Superior temporal gyrus (tissue), 1 donor: ENCODE measurements around the gene AGXT.
"Not testable (repeated sequence)": the region's sequence is repeated elsewhere in the genome, so short reads cannot be mapped to it uniquely, and the experiment has no call there.

Source experiments
- DNase-seq: peaks from one replicate; pipeline ENCODE4 v3.0.0-alpha.2; 2016; ENCODE audit errors: extremely low spot score

AGXT gene

DNA sequence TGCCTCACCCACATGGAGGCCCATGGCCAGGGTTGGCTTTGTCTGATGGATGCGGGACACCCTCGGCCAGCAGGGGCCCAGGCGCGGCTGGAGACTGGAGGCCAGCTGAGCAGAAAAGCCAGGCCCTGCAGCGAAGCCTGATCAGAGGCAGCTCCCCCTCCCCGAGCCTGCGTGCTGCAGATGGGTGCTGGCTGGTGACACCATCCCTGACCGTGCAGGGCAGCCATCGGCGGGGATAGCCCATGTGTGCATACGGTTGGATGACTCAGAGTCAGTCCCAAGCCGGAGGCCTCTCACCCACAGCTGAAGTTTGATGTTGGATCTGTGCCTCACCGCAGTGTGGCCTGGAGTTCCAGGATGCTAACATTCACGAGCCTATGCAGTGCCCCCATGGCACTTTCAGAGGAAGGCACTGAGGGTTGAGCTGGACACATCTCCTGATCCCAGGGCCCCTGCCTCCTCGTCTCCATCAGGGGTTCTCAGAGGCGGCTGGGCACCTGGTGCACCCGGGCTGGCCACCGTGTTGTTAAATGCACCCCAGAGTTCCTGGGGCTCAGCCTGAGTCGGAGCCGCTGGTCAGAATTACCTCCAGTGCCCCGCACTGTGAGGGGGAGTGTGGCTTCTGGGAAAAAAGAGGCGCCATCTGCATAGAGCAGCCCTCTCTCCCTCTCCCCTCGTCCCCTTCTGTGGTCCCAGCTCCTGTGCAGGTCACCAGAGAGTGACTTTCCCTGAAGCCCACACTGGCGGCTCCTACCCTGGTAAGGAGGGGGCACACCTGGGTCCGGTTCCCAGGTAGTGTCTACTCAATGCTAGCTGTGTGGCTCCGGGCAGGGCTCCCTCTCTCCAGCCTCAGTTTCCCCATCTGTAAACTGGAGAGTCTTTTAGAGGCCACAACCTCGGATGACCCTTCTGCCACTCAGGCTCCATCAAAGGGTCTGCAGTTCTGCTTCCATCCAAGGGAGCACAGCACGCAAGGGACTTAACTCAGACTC lies 29.2 kb upstream of the AGXT start:
- no peak for DNase-seq

DNA sequence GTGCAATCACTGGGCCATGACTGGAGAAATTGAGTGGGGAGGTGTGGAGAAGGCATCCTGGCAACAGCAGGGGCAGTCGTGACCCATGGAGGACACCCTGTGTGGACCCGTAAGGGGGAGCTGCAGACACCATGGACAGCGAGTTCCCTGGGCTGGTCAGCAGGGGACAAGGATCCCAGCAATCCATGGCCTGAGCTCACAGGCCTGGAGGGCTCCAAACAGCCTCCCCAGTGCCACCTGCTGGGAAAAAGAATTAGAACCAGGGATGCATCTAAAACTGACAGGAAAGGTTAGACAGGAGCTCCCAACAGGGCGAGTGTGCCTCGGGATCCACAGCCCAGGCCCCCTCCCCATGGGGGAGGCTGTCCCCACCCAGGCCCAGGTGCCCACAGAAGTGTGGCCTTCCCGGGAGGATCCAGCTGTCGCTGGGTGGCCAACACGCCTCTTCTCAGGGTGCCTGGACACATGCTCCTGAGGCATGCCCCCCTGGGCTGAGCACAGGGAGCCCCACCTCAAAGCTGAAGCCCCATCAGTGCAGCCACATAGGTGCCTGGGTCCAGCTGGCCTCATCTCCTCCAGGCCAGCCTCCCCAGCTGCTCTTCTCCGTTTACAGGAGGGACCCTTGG lies 28.1 kb upstream of the AGXT start:
- DNase-seq, result peak; percentile 88

DNA sequence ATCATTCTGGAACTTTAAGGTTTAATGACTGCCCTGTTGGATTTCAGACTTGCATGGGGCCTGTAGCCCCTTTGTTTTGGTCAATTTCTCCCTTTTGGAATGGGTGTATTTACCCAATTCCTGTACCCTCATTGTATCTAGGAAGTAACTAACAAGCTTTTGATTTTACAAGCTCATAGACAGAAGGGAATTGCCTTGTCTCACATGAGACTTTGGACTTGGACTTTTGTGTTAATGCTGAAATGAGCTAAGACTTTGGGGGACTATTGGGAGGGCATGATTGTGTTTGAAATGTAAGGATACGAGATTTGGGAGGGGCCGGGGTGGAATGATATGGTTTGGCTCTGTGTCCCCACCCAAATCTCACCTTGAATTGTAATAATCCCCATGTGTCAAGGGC lies 22.3 kb upstream of the AGXT start:
- DNase-seq, result not testable (repeated sequence)

DNA sequence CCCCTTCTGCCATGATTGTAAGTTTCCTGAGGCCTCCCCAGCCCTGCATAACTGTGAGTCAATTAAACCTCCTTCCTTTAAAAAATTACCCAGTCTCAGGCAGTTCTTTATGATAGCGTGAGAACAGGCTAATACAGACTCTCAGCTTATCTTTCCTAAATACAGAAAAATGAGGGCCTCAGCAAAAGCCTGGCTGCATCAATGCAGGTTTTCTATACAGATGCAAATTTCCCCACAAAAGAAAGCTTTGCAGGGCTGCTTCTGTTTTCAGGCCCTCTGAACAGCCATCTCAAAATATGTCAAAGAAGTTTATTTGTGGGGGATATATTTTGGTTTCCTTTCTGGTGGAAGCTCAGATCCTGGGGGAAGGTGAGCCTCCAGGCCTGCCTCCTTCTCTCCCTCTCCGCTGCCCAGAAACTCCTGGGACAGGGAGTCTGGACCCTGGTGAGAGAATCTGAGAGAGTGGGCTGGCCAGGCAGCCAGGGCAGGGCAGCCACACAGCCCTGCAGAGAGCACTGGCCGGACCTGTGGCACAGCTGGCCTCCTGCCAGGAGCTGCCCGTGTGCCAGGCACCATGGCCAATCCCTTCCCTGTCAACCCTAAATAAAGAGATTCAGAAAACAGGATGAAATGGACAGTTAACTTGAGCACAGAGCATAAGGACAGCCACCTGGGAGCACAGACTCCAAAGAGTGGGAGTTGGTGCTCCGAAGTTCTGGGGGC lies 21.6 kb upstream of the AGXT start:
- no peak for DNase-seq

DNA sequence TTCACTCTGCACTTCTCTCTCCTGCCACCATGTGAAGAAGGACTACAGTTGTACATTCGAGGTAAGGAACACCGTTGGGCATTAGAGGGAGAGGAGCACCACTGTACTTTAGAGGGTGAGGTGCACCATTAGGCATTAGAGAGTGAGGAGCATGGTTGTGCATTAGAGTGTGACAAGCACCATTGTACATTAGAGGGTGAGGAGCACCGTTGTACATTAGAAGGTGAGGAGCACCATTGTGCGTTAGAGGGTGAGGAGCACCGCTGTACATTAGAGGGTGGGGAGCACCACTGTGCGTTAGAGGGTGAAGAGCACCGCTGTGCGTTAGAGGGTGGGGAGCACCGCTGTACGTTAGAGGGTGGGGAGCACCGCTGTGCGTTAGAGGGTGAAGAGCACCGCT lies 20.8 kb upstream of the AGXT start:
- no peak for DNase-seq

DNA sequence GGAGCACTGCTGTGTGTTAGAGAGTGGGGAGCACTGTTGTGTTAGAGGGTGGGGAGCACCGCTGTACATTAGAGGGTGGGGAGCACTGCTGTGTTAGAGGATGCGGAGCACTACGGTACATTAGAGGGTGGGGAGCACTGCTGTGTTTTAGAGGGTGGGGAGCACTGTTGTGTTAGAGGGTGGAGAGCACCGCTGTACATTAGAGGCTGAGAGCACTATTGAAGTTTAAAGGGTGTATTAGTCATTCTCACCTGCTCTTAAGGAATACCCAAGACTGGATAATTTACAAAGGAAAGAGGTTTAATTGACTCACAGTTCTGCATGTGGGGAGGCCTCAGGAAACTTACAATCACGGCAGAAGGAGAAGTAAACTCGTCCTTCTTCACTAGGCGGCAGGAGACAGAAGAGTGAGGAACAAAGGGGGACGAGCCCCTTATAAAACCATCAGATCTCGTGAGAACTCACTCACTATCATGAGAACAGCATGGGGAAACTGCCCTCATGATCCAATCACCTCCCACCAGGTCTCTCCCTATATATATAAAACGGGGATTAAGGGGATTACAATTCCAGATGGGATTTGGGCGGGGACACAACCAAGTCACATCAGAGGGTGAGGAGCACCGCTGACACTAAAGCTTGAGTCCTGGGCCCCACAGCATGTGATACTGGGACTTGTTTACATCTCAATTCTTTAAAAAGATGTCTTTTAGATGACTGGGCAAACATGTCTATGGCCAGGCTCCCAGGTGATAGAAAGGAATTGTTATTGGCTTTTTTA lies 19.5 kb upstream of the AGXT start:
- DNase-seq, result no peak

DNA sequence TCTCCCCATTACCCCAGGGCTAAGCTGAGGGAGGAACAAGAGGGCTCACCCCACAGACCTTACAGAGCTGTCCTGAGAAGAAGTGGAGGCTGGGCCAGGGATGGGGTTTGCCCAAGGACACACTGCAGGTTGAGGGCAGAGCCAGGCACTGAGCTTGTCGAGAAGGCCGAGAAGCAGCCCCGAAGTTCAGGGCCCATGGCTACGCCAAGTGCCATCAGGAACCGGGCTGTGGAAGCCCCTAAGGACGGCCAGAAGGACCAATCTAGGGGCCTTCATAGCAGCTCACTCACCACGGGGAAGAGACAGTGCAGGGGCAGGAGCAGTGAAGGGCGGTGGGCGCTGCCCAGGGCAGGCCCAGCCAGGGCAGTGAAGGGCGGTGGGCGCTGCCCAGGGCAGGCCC lies 18.6 kb upstream of the AGXT start:
- DNase-seq, result no peak

DNA sequence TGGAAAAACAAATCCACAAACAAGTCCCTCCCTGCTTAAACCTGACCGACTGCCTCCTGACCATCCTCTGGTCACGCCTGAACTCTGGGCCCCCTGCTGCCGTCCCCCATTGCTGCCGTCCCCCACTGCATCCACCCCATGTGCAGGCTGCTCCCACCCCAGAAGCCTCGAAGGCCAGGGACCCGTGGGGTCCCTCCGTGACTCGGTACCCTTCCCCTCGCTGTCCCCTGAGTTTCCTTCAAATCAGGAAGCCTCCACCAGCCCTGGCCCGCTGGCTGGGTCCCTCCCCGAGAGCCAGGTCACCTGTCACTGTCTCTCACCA lies 17.9 kb upstream of the AGXT start:
- DNase-seq, result no peak

DNA sequence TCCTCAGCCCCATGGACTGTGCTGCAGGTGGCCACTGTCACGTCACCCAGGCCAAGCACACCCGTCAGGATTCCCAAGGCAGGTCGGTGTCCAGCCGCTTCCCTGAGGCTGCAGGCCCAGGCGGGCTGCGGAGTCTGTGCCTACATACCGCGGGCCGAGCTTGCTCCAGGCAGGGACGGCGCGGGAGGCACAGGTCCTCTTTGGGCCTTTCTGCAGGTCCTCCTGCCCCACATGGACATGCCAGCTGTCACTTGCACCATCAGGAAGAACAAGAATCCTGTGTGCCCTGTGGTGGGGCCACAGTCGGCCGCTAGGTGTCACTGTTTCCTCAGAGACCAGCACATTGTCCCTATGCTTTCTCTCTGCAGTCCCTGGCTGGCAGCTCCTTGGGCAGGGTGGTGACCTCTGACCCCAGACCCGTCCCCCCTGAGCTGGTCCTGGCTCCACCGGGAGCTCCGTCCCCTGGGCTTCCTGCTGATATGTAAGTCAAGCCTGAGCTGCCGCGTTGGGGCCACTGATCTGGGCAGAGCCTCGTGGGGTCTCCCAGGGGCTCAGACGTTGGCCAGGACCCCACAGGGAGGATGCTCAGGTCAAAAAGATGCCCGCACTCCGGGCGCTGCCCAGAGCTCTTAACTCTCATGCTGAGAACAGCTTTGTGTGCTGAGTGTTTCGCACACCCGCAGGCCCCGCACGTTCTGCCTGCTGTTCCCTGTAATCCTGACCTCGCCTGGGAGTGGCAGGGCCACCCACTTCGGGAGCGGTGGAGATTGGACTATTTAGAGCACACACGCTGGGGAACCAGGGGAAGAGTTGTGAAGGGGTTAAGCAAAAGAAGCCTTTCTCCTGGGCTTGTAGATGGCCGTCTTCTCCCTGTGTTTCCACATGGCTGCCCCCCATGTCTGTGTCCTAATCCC lies 17.3 kb upstream of the AGXT start:
- peak; percentile 93 for DNase-seq

DNA sequence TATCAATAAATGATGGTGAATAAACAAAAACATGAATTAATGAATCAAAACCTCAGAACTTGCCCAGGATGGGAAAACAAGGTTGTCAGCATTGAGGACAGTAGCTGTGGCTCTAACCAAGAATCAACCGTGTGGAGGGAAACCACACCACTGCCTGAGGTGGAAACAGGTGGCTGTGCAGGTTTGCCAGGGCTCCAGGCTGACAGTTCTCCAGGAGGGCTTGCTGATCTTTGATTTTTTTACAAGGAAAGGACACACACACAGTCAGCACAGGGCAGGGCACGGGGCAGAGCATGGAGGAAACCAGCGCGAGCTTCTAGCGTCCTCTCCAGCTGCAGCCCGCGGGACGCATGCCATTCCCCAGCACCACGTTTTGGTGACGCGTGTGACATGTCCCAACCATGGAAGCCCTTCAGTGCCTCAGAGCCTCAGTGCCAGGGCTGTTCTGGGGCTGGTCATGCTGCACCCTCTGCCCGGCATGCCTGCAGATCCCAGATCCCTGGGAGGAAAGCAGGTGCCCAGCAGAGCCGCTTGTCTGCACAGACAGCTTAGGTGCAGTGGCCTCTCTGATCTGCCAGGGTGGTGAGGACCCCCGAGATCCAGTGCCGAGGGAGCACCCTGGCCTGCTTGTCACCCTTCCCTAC lies 15.8 kb upstream of the AGXT start:
- DNase-seq, result no peak

DNA sequence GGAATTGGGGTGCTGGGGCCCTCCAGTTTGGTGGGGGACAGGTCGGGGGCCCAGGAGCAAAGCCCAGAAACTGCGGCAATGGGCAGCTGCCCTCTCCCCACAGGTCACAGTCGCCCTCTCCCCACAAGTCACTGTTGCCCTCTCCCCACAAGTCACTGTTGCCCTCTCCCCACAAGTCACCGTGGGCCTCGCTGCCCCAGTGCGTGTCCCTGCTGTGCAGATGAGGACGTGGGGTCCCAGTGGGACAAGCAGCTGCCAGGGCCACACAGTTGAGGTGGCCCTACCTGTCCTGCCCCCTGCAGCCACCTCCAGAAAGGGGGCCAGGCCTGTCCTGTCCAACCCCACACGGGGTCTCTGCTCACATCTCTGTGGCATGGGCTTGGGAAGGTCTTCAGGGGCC lies 13.0 kb upstream of the AGXT start:
- DNase-seq, result no peak

DNA sequence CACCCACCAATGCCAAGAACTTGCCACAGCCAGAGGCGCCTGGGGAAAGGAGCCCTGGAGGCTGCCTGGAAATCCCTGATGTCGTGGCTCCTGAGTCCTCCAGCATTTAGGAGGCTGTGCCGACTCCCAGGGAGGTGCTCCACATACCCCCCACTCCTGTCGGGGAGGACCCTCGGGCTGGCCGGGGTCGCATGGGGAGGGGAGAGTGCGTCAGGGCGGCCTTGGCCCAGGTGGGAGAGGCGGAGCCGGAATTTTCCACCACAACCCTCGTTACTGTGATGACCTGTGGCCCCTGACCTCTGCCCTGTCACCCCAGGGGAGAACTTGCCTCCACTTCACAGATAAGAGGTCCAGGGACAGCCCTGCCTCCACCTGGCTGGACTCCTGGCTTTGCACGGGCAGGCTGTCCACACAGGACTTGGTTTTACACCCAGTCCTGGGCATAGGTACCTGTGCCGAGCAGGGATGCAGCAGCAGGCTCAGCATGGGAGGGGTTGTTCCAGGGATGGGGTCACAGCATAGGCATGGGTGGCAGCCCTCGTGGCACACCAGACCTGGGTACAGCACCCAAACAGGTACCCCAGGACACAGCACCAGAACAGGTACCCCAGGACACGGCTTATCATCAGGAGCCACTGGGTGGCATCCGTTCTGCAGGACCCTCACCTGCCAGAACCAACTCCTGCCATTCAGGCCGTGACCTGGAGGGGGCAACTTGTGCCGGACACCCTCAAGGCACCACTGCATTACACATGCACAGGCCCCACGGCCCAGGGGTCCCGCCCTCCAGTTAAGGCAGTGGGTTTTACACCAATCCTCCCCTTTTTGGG lies 12.3 kb upstream of the AGXT start:
- DNase-seq, result no peak

DNA sequence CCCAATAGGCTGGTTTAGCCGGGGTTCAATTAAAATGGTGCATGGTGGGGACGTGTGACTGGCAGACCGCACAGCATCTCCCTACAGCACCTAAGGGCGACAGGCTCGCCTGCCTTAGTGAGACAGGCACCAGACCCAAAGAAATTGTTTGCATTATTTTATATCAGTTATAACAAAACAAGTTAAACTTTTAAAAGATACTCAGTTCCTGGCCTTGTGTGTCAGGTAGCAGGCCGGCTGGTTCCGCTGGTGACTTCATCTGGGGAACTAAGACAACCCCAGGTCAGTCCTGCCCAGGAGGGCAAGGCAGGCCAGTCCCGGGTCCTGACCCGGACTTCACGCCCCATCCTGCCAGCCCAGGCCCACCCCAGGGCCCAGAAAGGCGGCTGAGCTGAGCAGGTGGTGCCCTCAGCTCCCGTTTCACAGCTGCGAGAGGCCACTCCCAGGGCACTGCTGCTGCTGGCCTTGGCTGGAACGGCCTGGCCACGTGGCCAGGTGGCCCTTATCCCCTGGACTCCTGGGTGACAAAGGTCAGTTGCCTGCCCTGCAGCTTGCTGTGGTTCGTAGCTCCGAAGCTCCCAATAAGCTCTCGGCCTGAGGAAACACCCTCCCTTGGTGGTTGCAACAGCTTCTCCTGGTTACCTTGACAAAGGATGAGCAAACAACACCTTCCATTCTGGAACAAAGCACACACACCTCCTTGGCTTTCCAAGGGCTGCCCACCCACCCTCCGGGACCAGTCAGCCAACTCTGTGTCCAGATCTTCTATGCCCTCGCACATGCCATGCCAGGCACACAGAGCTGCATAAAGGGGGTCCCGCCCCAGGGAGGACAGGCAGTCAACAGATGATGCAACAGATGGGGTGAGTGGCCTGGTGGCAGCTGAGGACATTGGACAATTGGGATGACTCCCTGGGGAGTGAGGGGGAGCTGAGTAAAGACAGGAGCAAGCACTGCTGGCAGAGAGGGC lies 11.3 kb upstream of the AGXT start:
- no peak for DNase-seq

DNA sequence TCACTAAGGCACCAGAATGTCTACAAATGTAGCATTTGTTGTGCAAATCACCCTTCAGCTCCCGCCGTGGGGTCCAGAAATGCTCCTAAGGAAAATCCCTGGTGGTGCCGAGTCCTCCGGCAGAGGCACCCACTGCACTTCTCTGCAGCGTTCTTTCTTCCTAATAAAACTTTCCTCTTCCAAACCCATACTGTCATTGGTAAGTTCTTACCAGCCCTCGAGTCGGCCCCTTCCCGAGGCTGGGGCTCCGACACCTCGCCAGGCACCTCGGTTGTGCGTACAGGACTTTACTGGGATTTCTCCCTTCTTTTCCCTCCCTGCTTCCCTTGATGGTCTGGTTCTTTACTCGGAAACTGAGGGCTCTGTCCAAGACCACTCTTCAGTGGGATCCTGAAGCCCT lies 10.3 kb upstream of the AGXT start:
- no peak for DNase-seq

DNA sequence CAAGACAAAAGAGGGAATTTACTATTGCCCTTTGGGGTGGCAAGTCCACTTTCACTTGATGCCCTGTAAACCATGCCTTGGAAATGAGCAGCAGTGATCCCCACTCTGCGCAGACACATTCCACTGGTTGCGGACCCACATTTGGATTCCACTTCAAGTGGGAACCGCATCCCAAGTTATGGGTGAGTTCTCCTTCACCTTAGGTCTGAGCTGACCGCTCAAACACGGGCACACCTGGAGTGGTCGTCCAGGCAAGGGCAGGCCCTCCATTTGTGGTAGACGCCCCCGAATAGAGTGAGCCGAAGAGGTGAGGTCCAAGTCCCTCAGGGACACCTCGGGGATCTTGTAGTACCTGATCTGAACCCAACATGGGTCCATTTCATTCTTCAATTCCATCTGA lies 9.8 kb upstream of the AGXT start:
- DNase-seq, result no peak

DNA sequence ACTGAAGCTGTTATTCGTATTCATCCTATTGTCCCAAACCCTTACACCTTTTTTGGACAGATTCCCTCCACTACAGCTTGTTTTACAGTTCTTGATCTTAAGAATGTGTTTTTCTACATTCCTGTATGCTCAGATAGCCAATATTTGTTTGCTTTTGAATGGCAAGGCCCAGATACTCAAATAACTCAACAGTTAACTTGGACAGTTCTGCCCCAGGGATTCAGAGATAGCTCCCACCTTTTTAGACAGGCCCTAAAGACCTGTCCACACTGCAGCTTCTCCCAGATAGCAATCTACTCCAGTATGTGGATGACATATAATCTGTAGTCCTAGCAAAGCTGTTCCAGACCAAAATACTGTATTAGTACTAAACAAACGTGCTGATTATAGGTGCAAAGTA lies 7.1 kb upstream of the AGXT start:
- no peak for DNase-seq

DNA sequence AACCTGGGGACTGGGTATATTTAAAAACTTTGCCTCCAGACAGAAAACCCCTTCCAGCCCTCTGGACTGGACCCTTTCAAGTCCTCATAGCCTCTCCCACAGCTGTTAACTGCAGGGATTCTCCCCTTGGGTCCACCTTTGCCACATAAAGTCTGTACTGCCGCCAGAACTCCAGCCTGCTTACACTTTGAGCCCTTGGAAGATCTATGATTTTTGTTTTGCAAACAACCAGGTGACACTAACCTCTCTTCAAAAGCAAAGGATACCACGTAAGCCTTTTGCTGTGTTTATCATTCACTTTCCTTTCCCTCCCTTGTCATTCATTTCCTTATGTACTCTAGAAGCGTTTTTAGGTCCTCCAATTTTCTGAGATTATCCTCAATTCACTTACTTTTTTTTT lies 4.1 kb upstream of the AGXT start:
- no peak for DNase-seq

DNA sequence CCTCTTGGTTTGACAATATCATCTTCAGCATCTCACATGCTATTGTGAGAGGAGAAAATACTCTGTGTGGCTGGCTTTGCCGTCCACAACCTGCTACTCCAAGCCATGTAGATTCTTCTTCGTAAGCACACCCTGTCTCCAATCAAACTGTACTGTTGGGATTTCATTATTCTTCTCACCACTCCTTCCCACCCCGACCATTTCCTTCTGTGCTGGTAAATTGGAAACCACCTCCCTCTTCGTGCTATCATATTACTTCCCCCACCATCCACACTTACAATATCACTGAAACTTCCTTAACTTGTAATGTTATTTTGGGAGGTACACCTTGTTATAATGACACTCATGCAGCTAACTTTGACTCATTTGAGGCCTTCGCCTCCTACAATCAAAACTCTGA lies 3.2 kb upstream of the AGXT start:
- DNase-seq, result no peak
